Ishikawa (cell line): ENCODE data around the gene FOXO6.

Source experiments
- CEBPB ChIP-seq: IDR thresholded peaks from 2 replicates; pipeline ENCODE4 v1.6.1; 2012
- CREB1 ChIP-seq: IDR thresholded peaks from 2 replicates; pipeline ENCODE4 v1.6.1; 2012; ENCODE audit warnings: low read depth
- EGR1 ChIP-seq: IDR thresholded peaks from 2 replicates; pipeline ENCODE4 v1.6.1; 2012
- EP300 ChIP-seq: IDR thresholded peaks from 2 replicates; pipeline ENCODE4 v1.6.1; 2012; ENCODE audit warnings: borderline replicate concordance
- FOXM1 ChIP-seq: IDR thresholded peaks from 2 replicates; pipeline ENCODE4 v1.6.1; 2012; ENCODE audit warnings: low read depth, borderline replicate concordance
- NFIC ChIP-seq: IDR thresholded peaks from 2 replicates; pipeline ENCODE4 v1.6.1; 2012
- RAD21 ChIP-seq: IDR thresholded peaks from 2 replicates; pipeline ENCODE4 v1.6.1; 2012; ENCODE audit warnings: low read depth
- TAF1 ChIP-seq: IDR thresholded peaks from 2 replicates; pipeline ENCODE4 v1.6.1; 2012; ENCODE audit warnings: low read depth, mild to moderate bottlenecking
- TCF12 ChIP-seq: IDR thresholded peaks from 2 replicates; pipeline ENCODE4 v1.6.1; 2012; ENCODE audit warnings: low read depth
- TEAD4 ChIP-seq: IDR thresholded peaks from 2 replicates; pipeline ENCODE4 v1.6.1; 2012
- YY1 ChIP-seq: IDR thresholded peaks from 2 replicates; pipeline ENCODE4 v1.6.1; 2012; ENCODE audit warnings: low read depth
- ZBTB7A ChIP-seq: IDR thresholded peaks from 2 replicates; pipeline ENCODE4 v1.6.1; 2012; ENCODE audit warnings: low read depth
- TF ChIP-seq, protein P1 (sequence below): IDR thresholded peaks from 2 replicates; pipeline ENCODE4 v1.6.1; 2012; ENCODE audit warnings: low read depth, mild to moderate bottlenecking
- TF ChIP-seq, protein P2 (sequence below): IDR thresholded peaks from 2 replicates; pipeline ENCODE4 v1.6.1; 2012
- TF ChIP-seq, protein P3 (sequence below): IDR thresholded peaks from 2 replicates; pipeline ENCODE4 v1.6.1; 2012

The FOXO6 gene

DNA sequence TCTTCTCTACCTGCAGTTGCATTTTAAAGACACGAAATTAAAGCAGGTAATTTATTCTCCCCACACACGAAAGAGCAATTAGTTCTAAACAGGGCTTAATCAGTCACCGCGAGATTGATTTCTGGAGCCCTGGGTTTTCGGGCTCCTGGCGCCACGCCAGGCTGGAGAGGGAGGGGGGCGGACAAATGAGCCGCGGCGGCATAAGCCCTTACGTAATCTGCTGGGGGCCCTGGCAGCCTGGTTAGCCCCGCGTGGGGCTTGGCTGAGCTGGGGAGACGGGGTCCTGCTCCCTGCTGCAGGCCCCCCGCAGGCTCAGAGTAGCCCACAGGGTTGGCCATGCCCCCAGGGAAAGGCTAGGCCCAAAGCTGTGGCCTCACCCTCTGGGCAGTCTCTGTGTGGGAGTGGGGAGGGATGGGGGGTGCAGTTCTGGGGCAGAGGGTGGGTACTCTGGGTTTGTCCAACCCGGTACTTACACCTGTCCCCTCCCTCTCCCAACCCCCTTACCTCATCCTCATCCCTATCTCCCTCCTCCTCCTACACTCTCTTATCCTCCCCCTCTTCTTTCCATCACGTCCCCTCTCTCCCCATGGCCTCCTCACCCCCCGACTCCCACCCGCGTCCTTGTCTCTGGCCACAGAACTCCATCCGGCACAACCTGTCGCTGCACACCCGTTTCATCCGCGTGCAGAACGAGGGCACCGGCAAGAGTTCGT, 19.9 kb downstream of the FOXO6 start:
- peak; percentile 61 for TF ChIP-seq CEBPB
- TF ChIP-seq TEAD4: no peak
- no peak for TF ChIP-seq YY1
- peak; percentile 93 for TF ChIP-seq NFIC
- TF ChIP-seq TCF12: no peak
- TF ChIP-seq EGR1: no peak
- TF ChIP-seq ZBTB7A: peak; percentile 64; the same call in 1 of the 2 replicates
- TF ChIP-seq, protein P1, sequence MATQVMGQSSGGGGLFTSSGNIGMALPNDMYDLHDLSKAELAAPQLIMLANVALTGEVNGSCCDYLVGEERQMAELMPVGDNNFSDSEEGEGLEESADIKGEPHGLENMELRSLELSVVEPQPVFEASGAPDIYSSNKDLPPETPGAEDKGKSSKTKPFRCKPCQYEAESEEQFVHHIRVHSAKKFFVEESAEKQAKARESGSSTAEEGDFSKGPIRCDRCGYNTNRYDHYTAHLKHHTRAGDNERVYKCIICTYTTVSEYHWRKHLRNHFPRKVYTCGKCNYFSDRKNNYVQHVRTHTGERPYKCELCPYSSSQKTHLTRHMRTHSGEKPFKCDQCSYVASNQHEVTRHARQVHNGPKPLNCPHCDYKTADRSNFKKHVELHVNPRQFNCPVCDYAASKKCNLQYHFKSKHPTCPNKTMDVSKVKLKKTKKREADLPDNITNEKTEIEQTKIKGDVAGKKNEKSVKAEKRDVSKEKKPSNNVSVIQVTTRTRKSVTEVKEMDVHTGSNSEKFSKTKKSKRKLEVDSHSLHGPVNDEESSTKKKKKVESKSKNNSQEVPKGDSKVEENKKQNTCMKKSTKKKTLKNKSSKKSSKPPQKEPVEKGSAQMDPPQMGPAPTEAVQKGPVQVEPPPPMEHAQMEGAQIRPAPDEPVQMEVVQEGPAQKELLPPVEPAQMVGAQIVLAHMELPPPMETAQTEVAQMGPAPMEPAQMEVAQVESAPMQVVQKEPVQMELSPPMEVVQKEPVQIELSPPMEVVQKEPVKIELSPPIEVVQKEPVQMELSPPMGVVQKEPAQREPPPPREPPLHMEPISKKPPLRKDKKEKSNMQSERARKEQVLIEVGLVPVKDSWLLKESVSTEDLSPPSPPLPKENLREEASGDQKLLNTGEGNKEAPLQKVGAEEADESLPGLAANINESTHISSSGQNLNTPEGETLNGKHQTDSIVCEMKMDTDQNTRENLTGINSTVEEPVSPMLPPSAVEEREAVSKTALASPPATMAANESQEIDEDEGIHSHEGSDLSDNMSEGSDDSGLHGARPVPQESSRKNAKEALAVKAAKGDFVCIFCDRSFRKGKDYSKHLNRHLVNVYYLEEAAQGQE: no peak
- TF ChIP-seq RAD21: no peak
- no peak for TF ChIP-seq CREB1

DNA sequence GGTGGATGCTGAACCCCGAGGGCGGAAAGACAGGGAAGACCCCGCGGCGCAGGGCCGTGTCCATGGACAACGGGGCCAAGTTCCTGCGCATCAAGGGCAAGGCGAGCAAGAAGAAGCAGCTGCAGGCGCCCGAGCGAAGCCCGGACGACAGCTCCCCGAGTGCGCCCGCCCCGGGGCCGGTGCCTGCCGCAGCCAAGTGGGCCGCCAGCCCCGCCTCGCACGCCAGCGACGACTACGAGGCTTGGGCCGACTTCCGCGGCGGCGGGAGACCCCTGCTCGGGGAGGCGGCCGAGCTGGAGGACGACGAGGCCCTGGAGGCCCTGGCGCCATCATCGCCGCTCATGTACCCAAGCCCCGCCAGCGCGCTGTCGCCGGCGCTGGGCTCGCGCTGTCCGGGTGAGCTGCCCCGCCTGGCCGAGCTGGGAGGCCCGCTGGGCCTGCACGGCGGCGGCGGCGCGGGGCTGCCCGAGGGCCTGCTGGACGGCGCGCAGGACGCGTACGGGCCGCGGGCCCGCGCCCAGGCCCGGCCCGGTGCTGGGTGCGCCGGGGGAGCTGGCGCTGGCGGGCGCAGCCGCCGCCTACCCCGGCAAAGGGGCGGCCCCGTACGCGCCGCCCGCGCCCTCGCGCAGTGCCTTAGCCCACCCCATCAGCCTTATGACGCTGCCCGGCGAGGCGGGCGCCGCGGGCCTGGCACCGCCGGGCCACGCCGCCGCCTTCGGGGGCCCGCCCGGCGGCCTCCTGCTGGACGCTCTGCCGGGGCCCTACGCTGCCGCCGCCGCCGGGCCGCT, 20.7 kb downstream of the FOXO6 start:
- TF ChIP-seq ZBTB7A (no peak; the same call in 1 of the 2 replicates), NFIC (no peak), CEBPB (no peak), EP300 (no peak), TCF12 (no peak), TAF1 (no peak), RAD21 (no peak), CREB1 (no peak), TEAD4 (no peak), EGR1 (no peak), FOXM1 (no peak), YY1 (no peak)
- TF ChIP-seq, protein P1: no peak
- TF ChIP-seq, protein P2, sequence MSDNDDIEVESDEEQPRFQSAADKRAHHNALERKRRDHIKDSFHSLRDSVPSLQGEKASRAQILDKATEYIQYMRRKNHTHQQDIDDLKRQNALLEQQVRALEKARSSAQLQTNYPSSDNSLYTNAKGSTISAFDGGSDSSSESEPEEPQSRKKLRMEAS: no peak
- TF ChIP-seq, protein P3, sequence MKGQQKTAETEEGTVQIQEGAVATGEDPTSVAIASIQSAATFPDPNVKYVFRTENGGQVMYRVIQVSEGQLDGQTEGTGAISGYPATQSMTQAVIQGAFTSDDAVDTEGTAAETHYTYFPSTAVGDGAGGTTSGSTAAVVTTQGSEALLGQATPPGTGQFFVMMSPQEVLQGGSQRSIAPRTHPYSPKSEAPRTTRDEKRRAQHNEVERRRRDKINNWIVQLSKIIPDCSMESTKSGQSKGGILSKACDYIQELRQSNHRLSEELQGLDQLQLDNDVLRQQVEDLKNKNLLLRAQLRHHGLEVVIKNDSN: no peak

GRCh38 chr1:41382480-41383090, 21.4 kb downstream of the FOXO6 start:
- TF ChIP-seq CREB1 (no peak), TEAD4 (0 out of 2 replicates have a peak, but pooled peaks have one; percentile 43), ZBTB7A (peak; percentile 66; the same call in 1 of the 2 replicates), NFIC (no peak), EP300 (no peak), FOXM1 (no peak), CEBPB (no peak), YY1 (no peak), TAF1 (no peak), TCF12 (no peak), EGR1 (no peak), RAD21 (no peak)
- TF ChIP-seq, protein P2: peak; percentile 49; the same call in 1 of the 2 replicates
- TF ChIP-seq, protein P3: no peak
- TF ChIP-seq, protein P1: peak; percentile 22; the same call in 1 of the 2 replicates
